GM21447 (cell line): ENCODE results near the gene FAM81B.

ENCODE experiments used
- ATAC-seq: cut with Tn5 transposase; IDR thresholded peaks from one replicate; pipeline ENCODE4 v1.9.1; 2021; ENCODE audit not compliant: unreplicated experiment

FAM81B gene

DNA sequence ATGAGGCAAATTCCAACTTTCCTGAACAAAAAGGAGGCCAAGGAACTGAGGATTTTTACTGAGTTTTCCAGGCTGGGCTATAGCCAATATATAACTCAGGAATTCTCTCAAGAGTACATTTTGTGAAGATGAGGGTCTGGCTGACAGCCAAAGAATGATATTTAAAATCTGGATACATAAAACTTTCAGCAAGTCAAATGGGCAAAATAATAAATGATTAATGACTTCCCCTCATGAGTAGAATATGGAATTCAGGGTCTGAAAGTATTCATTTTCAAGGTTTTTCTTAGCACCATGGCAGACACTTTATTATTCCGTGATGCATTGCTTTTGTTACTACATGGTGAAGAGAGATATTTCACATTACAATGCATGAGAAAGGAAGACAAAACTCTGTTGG lies 7.8 kb downstream of the FAM81B start:
- no peak for ATAC-seq

- no peak for ATAC-seq
Observed at GRCh38 chr5:95401626-95402025, 10.5 kb downstream of the FAM81B start.

GRCh38 chr5:95403996-95404395 lies 12.8 kb downstream of the FAM81B start:
- ATAC-seq = no peak

- ATAC-seq = no peak
Observed at GRCh38 chr5:95406426-95407090, 15.4 kb downstream of the FAM81B start.

- no peak for ATAC-seq
Observed at GRCh38 chr5:95410279-95410678, 19.1 kb downstream of the FAM81B start.

GRCh38 chr5:95411474-95411873 lies 20.3 kb downstream of the FAM81B start:
- no peak for ATAC-seq

GRCh38 chr5:95414451-95414850 lies 23.3 kb downstream of the FAM81B start:
- ATAC-seq = no peak

DNA sequence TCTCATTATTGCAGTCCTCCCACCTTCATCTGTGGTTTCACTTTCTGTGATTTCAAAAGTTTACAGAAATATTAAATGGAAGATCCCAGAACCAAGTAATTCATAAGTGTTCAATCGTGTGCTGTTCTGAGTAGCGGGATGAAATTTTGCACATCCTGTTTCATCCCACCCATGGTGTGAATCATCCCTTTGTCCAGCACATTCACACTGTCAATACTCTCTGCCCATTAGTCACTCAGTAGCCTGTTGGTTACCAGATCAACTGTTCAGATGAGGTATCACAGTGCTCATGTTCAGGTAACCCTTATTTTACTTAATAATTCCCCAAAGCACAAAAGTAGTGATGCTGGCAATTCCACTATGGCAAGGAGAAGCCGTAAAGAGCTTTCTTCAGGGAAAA lies 26.8 kb downstream of the FAM81B start:
- no peak for ATAC-seq

- no peak for ATAC-seq
Observed at GRCh38 chr5:95422838-95423237, 31.7 kb downstream of the FAM81B start.

GRCh38 chr5:95424016-95424415 lies 32.9 kb downstream of the FAM81B start:
- no peak for ATAC-seq

DNA sequence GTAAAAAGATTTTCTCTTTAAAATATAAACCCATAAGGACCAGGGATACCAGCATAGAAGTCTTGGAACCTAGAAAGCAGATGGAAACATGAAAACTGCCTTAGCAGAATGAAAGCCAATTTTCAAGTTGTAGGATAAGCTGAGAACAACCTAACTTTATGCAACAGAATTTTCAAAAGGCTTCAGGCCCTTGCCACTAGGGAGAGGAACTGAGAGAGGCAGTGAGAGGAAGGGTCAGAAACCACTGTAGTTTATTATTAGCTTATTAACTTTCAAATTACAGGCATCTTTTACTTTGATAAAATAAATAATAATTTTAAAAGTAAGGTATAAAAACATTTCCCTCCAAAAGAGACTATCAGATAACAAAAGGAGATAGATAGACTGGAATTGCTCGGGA lies 33.4 kb downstream of the FAM81B start:
- ATAC-seq = no peak

- ATAC-seq = no peak
Observed at GRCh38 chr5:95426227-95426626, 35.1 kb downstream of the FAM81B start.

GRCh38 chr5:95432779-95433178 lies 41.6 kb downstream of the FAM81B start:
- ATAC-seq = no peak

GRCh38 chr5:95439801-95440493 lies 48.8 kb downstream of the FAM81B start:
- ATAC-seq = no peak

DNA sequence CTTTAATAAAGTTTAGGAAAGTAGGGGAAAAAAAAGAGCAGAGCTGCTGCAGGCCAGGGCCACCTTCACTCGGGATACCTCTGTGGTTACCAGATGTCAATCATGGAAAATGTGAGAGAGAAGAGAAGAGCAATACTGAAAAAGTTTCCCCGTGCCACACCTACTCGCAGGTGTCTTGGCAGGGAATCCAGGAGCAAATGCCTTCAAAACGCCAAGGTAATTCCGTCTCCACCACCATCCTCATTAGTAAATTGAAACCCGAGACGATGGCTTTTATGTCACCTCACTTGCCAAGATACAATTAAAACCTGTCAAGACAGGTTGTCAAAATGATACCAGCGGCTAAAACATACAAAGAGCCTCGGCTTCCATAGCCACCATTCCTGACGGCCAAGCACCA lies 49.7 kb downstream of the FAM81B start:
- ATAC-seq = no peak

GRCh38 chr5:95441636-95442035 lies 50.5 kb downstream of the FAM81B start:
- ATAC-seq = no peak

DNA sequence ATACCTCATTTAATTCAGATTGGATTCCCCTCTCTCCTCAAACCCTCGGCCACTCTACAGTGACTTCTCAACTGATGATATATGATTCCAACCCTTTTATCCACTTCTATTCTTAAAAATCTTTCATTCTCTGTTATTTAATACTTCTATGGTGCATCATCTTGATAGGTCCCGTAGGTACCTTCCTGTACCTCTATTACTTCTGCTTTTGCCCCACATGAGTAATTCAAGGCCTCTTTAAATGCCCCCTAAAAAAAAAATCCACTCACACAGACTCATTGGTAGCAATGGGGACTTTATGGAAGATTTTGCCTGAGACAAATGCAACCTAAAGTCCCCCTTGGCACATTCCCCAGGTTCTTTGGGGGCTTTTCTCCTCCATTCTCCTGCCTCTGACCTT lies 54.3 kb downstream of the FAM81B start:
- no peak for ATAC-seq

DNA sequence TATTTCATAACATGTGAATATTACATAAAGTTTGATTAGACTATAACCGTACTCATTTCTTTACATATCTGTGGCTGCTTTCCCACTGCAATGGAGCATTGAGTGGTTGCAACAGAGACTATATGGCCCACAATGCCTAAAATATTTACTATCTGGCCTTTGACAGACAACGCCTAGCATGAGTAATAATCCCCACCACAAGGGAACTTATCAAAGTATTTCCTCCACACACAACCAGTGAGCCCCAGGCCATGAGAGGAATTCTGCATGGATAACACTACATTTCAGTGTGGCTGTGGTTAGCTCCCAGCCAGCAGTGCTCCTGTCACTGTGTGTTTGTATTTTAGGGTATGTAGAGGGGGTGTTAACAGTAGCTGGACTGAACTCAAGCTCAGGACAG lies 54.8 kb downstream of the FAM81B start:
- no peak for ATAC-seq

- ATAC-seq = no peak
Observed at GRCh38 chr5:95446560-95447221, 55.5 kb downstream of the FAM81B start.

DNA sequence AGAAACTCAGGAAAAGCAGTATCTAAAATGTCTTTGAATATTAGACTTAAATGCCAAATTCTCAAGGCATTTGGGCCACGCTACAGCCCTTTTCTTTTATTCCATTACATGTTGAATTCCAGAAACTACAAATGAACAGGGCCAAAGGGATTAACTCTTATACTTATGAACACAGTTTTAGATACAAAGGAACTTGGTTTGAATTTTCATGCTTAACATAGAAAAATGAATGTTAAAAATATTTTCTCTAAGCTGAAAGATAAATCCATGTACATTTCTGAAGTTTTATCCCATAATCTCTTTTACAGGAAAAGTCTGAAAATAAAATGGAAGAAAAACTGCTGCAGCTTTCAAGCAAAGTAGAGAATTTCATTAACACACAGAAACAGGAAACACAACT lies 56.8 kb downstream of the FAM81B start:
- ATAC-seq = no peak

DNA sequence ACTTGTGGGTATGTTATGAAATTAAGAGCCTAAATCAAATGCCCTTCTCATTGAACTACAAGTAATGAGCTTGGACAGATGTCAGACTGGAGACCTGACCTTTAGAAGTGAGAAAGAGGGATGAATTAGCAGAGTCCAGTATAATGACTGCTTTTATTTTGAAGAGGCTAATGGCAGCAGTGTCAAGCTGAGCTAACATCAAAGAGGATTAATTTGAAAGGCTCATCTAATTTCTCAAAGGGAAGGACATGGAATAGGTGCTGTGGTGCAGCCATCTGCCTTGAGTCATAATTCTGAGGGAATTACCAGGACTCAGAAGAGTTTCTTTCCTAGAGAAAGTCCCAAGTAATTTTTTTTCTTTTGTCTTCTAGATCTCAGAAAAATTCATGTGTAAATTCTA lies 57.6 kb downstream of the FAM81B start:
- no peak for ATAC-seq

DNA sequence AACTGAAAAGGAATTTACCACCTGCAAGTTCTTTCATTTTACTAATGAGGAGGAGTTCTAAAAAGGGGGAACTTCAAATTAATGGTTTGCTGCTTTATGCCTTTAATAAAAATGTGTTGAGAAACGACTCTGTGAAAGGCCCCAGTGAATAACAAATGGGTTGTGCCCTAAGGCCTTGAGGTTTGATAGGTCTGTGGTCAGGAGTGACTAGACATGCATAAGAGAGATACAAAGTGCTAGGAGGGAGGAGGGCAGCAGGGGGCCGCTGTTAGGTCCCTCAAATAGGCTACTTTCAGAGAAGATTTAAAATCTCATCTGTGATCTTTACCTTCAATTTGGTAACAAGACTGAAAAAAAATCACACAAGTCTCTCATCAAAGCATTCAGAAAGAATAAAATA lies 58.3 kb downstream of the FAM81B start:
- ATAC-seq = no peak
